Activated naive CD4-positive, alpha-beta T cell treated with anti-CD3 and anti-CD28 coated beads, Interleukin-2, amount 50 U/mL, for 24 hours (primary cell): ENCODE data around the gene PLA2G2F.

Source experiments
- H3K27ac Mint-ChIP-seq: one replicate; pipeline ENCODE4 v1.8.0; 2021; ENCODE audit warnings: mild to moderate bottlenecking, mixed read lengths
- H3K27me3 Mint-ChIP-seq: one replicate; pipeline ENCODE4 v1.8.0; 2021; ENCODE audit warnings: mixed read lengths
- H3K36me3 Mint-ChIP-seq: one replicate; pipeline ENCODE4 v1.8.0; 2021; ENCODE audit warnings: mixed read lengths
- H3K4me1 Mint-ChIP-seq: one replicate; pipeline ENCODE4 v1.8.0; 2021; ENCODE audit warnings: mixed read lengths
- H3K4me3 Mint-ChIP-seq: one replicate; pipeline ENCODE4 v1.8.0; 2021; ENCODE audit warnings: mild to moderate bottlenecking, mixed read lengths
- H3K9me3 Mint-ChIP-seq: one replicate; pipeline ENCODE4 v1.8.0; 2021; ENCODE audit warnings: mixed read lengths

Gene PLA2G2F

DNA sequence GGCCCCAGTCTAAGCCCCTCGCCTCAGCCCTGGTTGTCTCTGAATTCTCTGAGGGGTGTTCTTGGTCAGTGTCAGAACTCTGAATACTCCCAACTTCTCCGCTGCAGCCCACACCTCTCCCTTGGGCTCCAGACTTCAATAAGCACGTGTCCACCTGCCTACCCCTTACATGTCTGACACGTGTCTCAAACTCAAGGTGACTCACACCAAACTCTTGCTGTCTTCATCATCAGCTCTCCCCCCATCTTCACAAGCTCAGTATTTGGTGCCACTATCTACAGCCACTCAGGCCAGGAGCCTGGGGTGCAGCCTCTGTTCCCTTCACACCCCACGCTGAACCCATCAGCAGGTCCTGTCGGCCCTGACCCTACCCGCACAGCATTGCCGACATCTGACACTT lies 28.0 kb downstream of the PLA2G2F start:
- Mint-ChIP-seq H3K9me3 (peaks cover 6% of the 10 kb centered on the region), H3K4me1 (peaks cover 7% of the 10 kb centered on the region), H3K36me3 (peaks cover 7% of the 10 kb centered on the region), H3K4me3 (no peak overlapping the region), H3K27ac (no peak overlapping the region), H3K27me3 (no peaks in the 10 kb centered on the region)

DNA sequence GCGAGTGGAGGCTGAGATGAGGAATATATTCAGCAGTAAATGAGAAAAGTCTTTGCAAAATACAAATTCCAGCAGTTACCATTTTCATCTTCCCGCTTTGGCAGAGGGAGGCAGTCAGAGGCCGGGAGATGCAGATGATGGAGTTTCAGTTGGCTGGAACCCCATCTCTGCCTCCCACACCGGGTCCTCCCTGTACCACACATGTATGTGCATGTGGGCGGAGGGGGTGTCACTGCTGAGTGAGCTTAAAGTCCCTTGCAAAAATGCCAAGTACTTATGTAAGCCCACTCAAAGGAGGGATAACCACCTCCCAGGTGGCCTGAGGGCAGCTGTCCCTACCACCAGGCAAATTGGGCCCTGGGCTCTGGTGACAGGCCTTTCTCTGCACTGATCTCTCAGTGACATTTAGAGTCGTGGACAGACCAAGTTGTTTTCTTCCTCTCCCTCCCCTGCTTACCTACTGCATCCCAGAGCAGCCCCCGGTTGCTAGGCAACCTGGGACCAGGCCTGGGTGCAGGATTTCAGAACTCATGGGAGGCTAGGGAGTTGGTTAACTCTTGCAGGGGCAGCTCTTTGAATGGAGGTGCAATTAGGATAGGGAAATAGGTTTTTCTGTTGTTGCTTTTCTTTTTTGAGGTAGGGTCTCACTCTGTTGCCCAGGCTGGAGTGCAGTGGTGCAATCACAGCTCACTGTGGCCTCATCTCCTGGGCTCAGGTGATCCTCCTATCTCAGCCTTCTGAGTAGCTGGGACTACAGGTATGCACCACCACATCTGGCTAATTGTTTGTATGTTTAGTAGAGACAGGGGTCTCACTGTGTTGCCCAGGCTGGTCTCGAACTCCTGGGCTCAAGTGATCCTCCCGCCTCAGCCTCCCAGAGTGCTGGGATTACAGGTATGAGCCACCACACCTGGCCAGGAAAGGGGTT lies 29.7 kb downstream of the PLA2G2F start:
- H3K9me3 Mint-ChIP-seq: peaks cover 6% of the 10 kb centered on the region
- H3K4me3 Mint-ChIP-seq: no peak overlapping the region
- peaks cover 4% of the 10 kb centered on the region for H3K36me3 Mint-ChIP-seq
- H3K4me1 Mint-ChIP-seq: peaks cover 10% of the 10 kb centered on the region
- no peaks in the 10 kb centered on the region for H3K27me3 Mint-ChIP-seq
- H3K27ac Mint-ChIP-seq: no peak overlapping the region

DNA sequence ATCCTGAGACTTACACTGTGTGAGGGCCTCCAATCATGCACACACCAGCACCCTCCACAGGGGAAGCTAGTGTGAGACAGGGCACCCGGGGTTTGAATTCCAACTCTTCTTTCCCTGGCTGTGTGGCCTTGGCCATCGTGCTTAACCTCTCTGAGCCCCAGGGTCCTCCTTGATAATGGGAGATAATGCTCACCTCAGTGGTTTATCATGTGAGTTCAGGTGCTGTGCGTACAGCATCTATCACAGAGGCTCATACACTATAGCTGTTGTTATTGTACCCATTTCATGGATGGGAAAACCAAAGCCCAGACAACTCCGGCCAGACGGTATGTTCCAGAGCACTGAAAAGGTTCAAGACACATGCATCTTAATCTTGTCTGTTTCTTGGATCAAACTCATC lies 30.8 kb downstream of the PLA2G2F start:
- H3K36me3 Mint-ChIP-seq: peaks cover 4% of the 10 kb centered on the region
- H3K27me3 Mint-ChIP-seq: no peaks in the 10 kb centered on the region
- H3K4me1 Mint-ChIP-seq: peaks cover 14% of the 10 kb centered on the region
- no peak overlapping the region for H3K4me3 Mint-ChIP-seq
- peaks cover 5% of the 10 kb centered on the region for H3K9me3 Mint-ChIP-seq
- H3K27ac Mint-ChIP-seq: no peak overlapping the region

DNA sequence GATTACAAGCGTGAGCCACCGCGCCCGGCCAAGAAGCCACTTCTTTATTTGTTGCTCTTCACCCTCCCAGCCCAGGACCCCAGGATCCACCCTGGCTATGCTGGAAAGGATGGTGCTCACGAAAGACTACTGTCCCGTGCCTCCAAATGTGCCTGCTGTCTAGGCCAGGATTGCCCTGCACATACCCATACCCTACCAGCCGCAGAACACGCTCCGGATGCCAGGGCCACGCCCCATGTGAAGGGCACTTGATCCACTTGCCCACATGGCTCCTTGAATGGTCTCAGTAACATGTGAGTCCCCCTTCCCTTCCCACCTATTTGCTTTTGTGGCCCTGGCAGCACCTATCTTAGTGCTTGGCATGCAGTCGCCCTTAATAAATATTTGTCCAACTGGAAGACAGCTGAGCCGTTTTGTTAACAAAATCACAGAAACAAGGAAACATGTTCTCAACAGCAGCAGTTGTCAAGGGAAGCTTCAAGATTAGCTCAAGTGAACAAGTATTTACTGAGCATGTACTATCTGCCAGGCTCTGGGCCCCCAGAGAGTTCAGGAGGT lies 33.0 kb downstream of the PLA2G2F start:
- no peak overlapping the region for H3K27ac Mint-ChIP-seq
- H3K36me3 Mint-ChIP-seq: no peaks in the 10 kb centered on the region
- no peak overlapping the region for H3K4me3 Mint-ChIP-seq
- H3K4me1 Mint-ChIP-seq: peaks cover 22% of the 10 kb centered on the region
- H3K9me3 Mint-ChIP-seq: no peaks in the 10 kb centered on the region
- H3K27me3 Mint-ChIP-seq: no peaks in the 10 kb centered on the region

DNA sequence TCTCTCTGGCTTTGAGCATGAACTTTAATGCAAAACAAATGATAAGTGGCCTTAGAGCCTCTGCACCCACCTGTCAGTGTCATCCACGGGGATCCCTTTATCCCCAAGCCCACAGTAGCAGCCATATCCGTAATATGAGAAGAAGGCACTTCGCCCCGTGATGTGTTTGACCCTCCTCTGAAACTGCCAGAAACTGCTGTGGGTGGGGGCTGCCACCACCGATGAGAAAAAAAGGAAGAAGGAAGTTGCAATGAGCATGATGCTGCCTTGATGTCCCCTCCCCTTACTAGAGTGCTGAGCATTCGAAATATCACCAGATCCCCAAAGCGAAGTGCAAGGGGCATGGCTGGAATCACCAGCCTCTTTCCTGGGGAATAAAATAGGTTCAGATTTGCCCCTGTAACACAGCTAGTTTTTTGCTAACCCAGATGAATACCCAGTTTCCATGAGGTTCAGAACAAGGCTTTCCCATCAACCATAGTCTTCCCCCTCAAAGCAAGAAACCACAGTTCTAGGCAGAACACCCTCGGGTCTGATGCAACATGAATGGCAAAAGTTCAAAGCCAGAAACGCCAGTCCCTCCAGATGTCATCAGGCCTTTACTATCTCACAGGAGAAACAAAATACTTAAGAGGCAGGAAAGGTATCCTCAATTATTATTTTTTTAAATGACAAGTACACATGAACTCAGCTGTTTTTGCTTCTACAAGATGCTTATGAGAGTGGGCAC lies 36.0 kb downstream of the PLA2G2F start:
- no peaks in the 10 kb centered on the region for H3K9me3 Mint-ChIP-seq
- peaks cover 22% of the 10 kb centered on the region for H3K4me1 Mint-ChIP-seq
- no peaks in the 10 kb centered on the region for H3K36me3 Mint-ChIP-seq
- peak overlapping the region; percentile 6 for H3K4me3 Mint-ChIP-seq
- no peaks in the 10 kb centered on the region for H3K27me3 Mint-ChIP-seq
- H3K27ac Mint-ChIP-seq: no peak overlapping the region

DNA sequence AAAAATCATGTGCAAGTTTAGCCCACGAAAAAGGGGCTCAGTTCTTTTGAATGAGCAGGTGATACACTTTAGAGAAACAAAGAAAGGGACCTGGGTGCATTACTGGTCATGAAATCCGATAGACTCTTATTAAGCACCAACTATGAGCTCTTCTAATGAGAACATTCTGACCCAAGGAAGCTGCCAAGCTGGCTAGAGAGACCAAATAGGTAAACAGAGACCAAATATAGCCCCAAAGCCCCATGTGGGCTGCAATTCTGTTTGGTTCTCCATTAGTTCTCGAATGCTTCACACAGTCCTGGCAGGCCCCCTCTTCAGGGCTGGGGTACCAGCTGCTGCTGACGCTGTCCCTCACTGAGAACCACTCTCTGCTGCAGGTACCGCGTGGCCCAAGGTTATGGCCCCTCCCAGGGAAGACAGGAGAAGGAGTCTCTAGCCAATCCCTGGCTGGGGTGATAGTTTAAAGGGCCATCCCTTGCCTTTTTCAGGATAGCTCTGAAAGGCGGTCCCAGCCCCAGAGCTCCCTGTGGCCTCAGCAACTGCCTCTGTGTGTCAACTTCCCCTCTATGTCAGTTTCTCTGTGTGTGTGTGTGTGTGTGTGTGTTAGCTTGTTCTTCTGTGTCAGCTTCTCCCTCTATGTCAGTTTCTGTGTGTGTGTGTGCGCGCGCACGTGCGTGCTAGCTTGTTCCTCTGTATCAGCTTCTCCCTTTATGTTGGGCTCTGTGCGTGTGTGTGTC lies 39.7 kb downstream of the PLA2G2F start:
- Mint-ChIP-seq H3K4me1 (peaks cover 12% of the 10 kb centered on the region), H3K36me3 (no peaks in the 10 kb centered on the region), H3K27me3 (no peaks in the 10 kb centered on the region), H3K4me3 (no peak overlapping the region), H3K9me3 (no peaks in the 10 kb centered on the region), H3K27ac (no peak overlapping the region)

DNA sequence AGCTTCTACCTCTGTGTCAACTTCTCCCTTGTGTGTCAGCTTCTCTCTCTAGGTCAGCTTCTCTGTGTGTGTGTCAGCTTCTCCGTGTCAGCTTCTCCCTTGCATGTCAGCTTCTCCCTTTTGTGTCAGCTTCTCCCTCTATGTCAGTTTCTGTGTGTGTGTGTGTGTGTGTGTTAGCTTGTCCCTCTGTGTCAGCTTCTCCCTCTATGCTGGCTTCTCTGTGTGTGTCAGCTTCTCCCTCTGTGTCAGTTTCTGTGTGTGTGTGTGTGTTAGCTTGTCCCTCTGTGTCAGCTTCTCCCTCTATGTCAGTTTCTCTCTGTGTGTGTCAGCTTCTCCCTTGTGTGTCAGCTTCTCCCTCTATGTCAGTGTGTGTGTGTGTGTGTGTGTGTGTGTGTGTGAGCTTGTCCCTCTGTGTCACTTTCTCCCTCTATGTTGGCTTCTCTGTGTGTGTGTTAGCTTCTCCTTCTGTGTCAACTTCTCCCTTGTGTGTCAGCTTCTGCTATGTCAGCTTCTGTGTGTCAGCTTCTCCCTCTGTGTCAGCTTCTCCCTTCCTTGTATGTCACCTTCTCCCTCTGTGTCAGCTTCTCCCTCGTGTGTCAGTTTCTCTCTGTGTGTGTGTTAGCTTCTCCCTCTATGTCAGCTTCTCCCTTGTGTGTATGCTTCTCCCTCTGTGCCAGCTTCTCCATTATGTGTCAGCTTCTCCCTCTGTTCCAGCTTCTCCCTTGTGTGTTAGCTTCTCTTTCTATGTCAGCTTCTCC lies 40.4 kb downstream of the PLA2G2F start:
- H3K27me3 Mint-ChIP-seq: no peaks in the 10 kb centered on the region
- H3K4me3 Mint-ChIP-seq: no peak overlapping the region
- H3K27ac Mint-ChIP-seq: no peak overlapping the region
- H3K9me3 Mint-ChIP-seq: no peaks in the 10 kb centered on the region
- peaks cover 18% of the 10 kb centered on the region for H3K4me1 Mint-ChIP-seq
- no peaks in the 10 kb centered on the region for H3K36me3 Mint-ChIP-seq

DNA sequence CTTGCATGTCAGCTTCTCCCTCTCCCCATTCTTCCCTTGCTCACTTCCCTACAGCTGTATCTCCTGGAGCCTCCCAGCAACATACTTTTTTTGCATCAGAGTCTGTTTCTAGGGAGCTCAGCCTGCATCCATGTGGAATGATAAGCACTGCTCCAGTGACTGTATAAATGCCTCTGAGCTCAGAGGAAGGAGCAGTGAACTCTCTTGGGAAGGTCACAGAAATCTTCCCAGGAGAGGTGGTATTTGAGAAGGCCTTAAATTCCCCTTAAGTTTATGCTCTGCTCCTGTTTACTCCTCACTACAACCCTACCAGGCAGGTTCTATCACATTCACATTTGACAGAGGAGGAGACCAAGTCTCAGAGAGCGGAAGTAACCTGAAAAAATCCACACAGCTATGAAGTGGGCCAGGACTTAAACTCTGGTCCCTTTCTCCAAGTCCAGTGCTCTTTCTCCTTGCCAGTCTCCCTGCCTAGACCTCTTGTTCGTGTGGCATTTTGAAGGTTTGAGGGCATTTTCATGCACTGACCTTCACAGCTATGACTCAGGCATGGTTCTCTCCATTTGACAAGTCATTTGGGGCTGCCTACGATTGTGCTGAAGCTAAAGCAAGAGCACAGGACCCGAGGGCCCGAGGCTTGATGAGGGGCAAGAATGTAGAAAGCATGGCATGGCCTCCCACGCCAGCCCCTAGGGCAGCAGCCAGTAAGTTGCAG lies 41.2 kb downstream of the PLA2G2F start:
- no peak overlapping the region for H3K4me3 Mint-ChIP-seq
- no peaks in the 10 kb centered on the region for H3K9me3 Mint-ChIP-seq
- H3K4me1 Mint-ChIP-seq: peaks cover 18% of the 10 kb centered on the region
- no peak overlapping the region for H3K27ac Mint-ChIP-seq
- H3K27me3 Mint-ChIP-seq: no peaks in the 10 kb centered on the region
- no peaks in the 10 kb centered on the region for H3K36me3 Mint-ChIP-seq

DNA sequence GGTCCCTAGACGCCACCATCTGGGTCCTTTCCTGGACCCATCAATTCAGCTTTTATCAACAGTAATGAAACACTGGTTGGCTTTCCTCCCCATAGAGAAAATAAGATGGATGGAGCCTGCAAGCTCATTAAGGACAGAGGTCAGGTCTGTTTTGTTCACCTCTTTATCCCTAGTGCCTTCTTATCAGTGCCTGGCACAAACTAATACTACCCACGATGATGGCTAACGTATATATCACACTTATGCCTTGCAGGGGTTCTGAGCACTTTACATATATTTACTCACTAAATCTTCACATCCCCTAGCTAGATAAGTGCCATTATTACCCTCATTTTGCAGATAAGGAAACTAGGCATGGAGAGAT lies 41.7 kb downstream of the PLA2G2F start:
- no peak overlapping the region for H3K27ac Mint-ChIP-seq
- no peaks in the 10 kb centered on the region for H3K9me3 Mint-ChIP-seq
- no peaks in the 10 kb centered on the region for H3K36me3 Mint-ChIP-seq
- H3K4me1 Mint-ChIP-seq: peaks cover 18% of the 10 kb centered on the region
- H3K27me3 Mint-ChIP-seq: no peaks in the 10 kb centered on the region
- H3K4me3 Mint-ChIP-seq: no peak overlapping the region

DNA sequence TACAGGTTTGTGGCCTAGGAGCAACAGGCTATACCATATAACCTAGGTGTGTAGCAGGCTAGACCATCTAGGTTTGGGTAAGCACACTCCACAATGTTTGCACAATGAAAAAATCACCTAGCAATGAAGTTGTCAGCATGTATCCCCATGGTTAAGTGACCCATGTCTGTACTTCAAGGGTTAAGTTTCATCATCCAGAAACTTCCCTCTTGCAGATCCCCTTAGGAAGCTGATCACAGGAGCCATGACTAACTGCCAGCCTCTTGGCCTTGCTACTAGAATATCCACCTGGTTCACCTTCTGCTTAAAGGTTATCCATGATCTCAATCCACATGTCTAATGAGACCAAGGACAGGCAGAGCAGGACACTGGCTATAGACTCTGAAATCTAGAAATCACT lies 43.3 kb downstream of the PLA2G2F start:
- H3K36me3 Mint-ChIP-seq: no peaks in the 10 kb centered on the region
- H3K27me3 Mint-ChIP-seq: no peaks in the 10 kb centered on the region
- no peak overlapping the region for H3K4me3 Mint-ChIP-seq
- H3K4me1 Mint-ChIP-seq: peaks cover 32% of the 10 kb centered on the region
- no peak overlapping the region for H3K27ac Mint-ChIP-seq
- no peaks in the 10 kb centered on the region for H3K9me3 Mint-ChIP-seq

DNA sequence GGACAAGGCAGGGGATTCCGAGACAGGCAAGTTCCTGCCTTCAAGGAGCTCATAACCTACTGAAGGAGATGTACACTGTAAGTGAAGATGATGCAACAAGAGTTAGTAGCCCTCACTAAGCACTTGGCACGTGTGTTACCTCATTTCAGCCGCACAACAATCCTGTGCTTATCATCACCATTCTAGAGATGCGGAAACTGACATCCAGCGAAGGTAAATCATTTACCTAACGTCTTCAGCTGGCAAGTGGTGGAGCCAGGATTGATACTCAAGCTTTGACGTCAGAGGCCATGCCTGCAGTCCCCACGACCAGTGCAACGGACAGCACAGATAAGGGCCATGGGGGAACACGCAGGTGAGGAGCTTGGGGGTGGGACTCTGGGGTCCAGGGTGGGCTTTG lies 43.9 kb downstream of the PLA2G2F start:
- H3K4me1 Mint-ChIP-seq: peaks cover 38% of the 10 kb centered on the region
- no peak overlapping the region for H3K4me3 Mint-ChIP-seq
- no peaks in the 10 kb centered on the region for H3K27me3 Mint-ChIP-seq
- H3K9me3 Mint-ChIP-seq: no peaks in the 10 kb centered on the region
- H3K36me3 Mint-ChIP-seq: no peaks in the 10 kb centered on the region
- no peak overlapping the region for H3K27ac Mint-ChIP-seq

DNA sequence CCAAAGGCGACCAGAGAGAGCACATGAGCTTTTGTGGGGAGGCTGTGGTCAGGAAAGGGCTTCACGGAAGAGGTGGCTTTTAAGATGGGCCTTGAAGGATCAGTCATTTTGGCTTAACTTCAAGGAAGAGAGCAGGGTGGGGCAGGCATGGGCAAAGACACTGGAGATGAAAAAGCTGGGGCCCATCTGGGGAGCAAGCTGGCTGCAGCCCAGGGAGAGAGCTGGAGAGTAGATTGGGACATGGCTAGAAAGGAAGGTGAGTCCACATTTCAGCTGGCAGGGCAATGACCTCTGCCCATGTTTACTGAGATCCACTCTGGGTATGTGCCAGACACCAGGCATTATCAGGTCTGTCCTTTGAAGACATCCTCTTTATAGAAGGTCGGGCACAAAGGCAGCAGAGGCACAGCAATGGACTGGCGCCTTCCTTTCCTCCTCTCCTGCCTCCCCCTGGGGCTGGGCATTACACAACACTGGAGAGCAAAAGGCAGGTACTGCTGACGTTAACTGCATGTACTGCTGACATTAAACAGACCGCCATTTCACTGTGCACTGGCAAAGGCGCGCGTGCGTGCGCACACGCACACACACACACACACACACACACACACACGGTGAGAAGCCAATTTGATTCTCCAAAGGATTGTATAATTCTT lies 44.6 kb downstream of the PLA2G2F start:
- no peaks in the 10 kb centered on the region for H3K36me3 Mint-ChIP-seq
- H3K9me3 Mint-ChIP-seq: no peaks in the 10 kb centered on the region
- H3K4me3 Mint-ChIP-seq: no peak overlapping the region
- H3K27me3 Mint-ChIP-seq: no peaks in the 10 kb centered on the region
- H3K4me1 Mint-ChIP-seq: peaks cover 45% of the 10 kb centered on the region
- H3K27ac Mint-ChIP-seq: no peak overlapping the region

DNA sequence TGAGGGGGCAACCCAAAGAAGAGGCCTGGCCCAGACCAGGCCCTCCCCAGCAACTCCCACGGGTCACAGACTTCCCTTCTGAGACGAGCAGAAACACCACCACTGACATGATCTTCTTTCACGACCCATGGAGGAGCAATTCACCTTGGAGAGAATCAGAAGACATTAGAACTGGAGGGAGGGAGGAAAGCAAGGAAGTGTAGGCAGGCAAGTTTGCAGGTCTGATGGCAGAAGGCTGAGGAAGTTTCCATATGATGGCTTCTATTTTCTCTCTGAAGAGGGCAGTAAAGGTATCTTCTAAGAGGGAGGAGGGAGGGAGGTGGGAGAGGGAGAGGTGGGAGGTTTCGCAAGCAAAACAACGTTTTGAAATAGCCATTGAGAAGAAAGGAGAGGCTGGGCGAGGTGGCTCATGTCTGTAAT lies 45.4 kb downstream of the PLA2G2F start:
- peak overlapping the region; percentile 65 for H3K4me3 Mint-ChIP-seq
- peaks cover 52% of the 10 kb centered on the region for H3K4me1 Mint-ChIP-seq
- H3K9me3 Mint-ChIP-seq: no peaks in the 10 kb centered on the region
- no peaks in the 10 kb centered on the region for H3K27me3 Mint-ChIP-seq
- H3K36me3 Mint-ChIP-seq: no peaks in the 10 kb centered on the region
- H3K27ac Mint-ChIP-seq: no peak overlapping the region
